GM21381 (cell line): ENCODE results near the gene DTNBP1.

Source experiments
- ATAC-seq: cut with Tn5 transposase; IDR thresholded peaks from one replicate; pipeline ENCODE4 v1.9.1; 2021; ENCODE audit warnings: mild to moderate bottlenecking, moderate library complexity; ENCODE audit not compliant: unreplicated experiment

DTNBP1 gene

GRCh38 chr6:15504581-15505350 is 158.1 kb downstream of the DTNBP1 start:
- ATAC-seq, result no peak

DNA sequence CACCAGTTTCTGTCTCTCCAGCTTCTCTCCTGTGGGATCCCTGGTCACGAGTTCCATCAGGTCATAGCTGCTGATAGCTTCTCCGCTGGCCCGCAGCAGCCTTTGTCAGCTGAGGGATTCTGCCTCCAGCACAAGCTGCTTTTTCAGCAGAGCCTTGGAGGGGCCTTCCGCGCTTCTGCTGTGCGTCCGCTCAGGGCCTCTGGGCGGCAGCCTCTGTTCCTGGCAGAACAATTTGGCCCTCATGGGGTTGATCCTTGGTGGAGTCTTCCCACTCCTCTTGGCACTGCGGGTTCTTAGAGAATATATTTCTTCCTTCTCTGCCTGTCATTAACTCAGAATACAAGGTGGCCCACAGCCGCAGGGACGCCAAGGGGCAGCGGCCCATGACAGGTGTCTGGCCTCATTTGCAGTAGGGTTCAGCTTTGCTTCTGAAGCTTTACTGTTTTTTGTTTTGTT is 158.8 kb downstream of the DTNBP1 start:
- no peak for ATAC-seq

GRCh38 chr6:15503346-15503680 is 159.5 kb downstream of the DTNBP1 start:
- no peak for ATAC-seq

DNA sequence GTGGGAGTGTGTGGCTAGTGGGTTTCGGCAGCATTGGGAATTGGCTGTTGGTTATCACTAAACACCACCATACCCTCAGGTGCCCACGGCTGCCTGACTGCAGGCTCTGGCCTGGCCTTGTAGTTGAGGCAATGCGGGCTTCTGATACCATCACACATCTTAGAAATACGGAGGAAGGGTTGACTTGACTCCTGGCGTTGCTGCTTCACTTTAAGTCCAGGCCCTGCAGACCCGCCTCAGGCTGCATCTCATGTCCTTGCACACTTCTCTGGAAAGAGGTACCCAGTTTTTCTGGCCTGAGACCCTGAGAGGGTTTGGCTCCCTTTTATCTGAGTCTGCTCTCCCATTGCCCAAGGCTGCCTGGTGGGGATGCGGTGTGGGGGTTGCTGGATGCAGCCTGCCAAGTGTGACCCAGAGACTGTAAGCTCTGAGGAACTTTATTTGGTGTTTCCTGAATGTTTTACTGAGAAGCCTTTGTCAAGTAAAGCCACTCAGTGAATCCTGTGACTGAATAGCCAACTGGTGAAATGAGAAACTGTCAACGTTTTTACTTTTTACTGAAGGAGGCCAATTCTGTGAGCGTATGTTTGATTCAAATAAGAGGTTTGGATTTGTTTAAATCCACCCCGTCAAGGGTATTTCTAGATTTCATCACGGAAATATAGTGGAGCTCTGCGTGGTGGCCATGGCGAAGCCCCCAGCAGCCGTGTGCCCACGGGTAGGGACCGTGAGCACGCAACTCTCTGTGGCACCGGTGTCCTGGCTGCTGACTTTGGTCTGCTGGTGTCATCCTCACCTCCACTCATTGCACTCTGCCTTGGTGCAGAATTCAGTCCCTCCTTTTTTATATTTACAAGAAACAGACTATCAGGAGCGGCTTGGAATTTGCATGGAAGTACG is 160.1 kb downstream of the DTNBP1 start:
- no peak for ATAC-seq

DNA sequence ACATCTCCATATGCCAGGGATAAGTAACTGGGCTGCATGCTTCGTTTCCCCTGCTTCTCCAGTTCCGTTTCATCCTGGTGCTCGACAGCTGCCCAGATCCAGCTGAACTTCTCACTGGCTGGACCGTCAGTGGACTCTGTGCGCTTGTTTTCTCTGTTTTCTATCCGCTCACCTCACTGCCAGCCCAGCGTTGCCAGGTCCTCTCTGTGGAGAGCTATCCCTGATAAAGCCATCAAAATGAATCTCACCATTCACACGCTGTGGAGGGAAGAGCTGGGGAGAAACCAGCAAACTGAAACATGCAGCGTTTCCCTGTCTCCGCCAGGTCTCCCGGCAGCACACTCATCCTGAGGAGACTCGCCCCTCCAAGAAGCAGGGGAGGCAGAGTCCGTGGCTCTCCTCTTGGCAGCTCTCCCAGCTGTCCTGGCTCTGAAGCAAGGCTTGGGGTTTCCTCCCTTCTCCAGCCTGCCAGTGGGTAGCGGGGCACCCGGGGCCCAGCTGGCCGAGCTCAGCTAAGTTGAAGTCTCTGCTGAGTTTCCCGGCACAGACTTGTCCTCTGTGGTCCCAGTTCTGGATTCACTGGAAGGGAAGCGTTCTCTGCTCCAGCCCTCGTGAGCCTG is 160.9 kb downstream of the DTNBP1 start:
- no peak for ATAC-seq

DNA sequence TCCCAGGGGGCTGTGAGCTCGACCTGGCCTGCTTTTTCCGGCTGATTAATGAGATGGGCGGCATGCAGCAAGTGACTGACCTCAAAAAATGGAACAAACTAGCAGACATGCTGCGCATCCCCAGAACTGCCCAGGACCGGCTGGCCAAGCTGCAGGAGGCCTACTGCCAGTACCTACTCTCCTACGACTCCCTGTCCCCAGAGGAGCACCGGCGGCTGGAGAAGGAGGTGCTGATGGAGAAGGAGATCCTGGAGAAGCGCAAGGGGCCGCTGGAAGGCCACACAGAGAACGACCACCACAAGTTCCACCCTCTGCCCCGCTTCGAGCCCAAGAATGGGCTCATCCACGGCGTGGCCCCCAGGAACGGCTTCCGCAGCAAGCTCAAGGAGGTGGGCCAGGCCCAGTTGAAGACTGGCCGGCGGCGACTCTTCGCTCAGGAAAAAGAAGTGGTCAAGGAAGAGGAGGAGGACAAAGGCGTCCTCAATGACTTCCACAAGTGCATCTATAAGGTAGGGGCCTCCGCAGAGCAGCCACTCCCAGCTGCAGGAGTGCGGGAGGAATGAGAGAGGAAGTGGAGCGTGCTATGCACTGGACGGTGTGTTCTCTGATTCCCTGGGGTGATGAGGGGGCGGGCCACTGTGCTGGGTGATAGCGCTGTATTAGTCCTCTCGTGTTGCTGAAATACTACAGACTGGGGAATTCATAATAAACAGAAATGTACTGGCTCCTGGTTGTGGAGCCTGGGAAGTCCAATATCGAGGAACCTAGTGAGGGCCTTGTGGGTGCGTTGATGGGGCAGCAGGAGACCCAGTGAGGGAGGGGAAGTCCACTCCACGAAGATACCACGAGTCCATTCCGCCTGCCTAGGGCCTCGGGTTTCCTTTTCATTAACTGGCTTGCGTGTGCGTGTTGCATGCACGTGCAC is 161.7 kb downstream of the DTNBP1 start:
- ATAC-seq, result no peak

GRCh38 chr6:15500078-15500740 is 162.6 kb downstream of the DTNBP1 start:
- ATAC-seq, result no peak

DNA sequence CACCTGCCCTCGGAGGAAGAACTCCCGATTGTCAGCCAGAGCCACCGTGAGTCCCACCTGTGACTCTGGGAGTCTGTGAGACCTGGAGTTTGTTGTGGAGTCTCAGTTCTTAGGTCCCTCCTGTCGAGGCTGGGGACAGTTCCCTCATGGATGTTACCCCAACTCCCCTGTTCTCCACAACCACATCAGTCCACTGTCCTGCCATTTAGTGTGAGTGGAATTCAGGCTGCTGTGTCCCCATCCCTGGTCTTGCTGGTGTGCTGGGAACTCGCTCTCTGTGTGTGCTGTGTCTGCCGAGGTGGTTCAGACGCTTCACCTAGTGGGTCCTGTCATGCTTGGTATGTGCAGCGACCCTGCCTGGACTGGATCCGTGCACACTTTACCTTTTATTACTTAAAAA is 163.2 kb downstream of the DTNBP1 start:
- ATAC-seq, result no peak

GRCh38 chr6:15499125-15499524 is 163.7 kb downstream of the DTNBP1 start:
- no peak for ATAC-seq

- no peak for ATAC-seq
Observed at GRCh38 chr6:15498640-15499039, 164.2 kb downstream of the DTNBP1 start.

- ATAC-seq, result no peak
Observed at GRCh38 chr6:15496345-15497131, 166.3 kb downstream of the DTNBP1 start.

DNA sequence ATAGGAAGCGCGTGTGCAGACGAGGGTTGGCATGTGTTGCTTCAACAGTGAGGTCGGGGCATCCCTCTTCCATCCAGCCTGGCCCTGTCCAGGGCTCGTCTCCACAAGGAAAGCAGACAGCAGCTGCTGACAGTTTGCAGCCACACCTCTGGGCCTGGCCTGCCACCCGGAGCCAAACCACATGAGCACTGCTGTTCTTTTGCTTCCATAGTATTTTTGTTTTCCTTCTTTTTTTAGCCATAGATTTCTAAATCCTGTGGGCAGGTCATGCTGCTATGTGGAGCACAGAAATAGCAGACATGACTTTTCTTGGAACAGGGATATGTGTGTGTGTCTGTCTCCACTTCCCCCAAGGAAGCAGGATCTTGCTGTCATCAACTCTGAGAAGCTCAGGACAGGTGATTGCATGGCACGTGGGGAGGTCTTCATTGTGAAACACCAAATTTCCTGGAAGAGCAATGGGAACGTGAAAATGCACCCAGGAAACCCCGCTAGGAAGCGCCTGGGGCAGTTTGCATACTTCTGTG is 167.4 kb downstream of the DTNBP1 start:
- no peak for ATAC-seq

GRCh38 chr6:15493437-15494168 is 169.2 kb downstream of the DTNBP1 start:
- ATAC-seq, result no peak

GRCh38 chr6:15491986-15492269 is 170.9 kb downstream of the DTNBP1 start:
- no peak for ATAC-seq

GRCh38 chr6:15491255-15491985 is 171.4 kb downstream of the DTNBP1 start:
- ATAC-seq, result no peak

DNA sequence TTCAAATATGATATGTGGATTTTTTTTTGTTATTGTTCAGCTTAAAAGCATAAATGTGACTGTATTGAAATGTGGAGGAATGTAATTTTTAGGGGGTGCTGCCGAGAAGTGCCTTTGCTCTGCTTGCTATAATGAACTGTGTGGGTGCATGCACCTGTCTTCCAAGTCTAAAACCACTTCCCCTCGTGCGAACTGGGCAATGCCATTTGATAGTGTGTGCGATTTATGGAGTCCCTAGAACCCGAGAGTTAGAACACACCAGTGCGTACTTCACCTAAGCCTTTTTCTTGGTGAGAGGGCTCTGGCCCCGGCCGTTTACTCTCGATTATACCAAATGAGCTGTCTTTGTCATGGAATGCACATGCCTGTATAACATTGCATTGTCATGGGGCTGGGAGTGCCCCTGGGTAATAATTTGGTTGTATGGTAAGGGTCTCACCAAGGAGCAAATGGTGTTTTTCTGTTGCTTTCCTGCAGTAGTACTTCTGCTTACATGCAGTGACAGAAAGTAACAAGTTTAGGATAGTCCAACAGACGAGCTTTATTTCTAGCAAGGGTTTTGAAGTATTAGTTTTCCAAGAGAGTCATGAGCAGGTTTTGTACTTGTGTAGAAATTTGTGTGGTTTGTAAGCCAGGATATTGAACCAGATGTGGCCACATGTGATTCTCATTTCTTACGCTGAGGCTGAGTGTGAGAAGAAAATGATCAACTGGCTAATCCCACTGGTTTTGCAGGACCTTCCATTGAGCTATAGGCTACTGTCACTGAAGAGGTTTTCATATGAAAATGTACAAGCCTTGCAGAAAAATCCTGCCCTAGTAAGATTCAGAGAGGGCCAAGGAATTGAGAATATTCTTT is 172.4 kb downstream of the DTNBP1 start:
- ATAC-seq, result no peak
